IMR-90 (cell line): Measurements from ENCODE around the gene TCERG1. TPM values are rescaled to one million over a fixed set of nuclear protein-coding genes. Genes with fewer than 3 reads are reported as not detected.

ENCODE experiments used
- ATAC-seq: fragments of 200-7000 bp; cut with Tn5 transposase; 2 replicates; pipeline ENCODE4 v1.9.1; 2020; ENCODE audit warnings: low read depth, mild to moderate bottlenecking, moderate library complexity
- BruUV-seq: library from RNA; stranded (reverse); fragments of 400-500 nt; replicated peaks from 2 replicates; lab custom pipeline; 2021; lab: Mats Ljungman, UMichigan
- CTCF ChIA-PET: fragments of 300-600 bp; formaldehyde crosslinking; extraction: SDS; loops from one replicate; lab custom pipeline; 2021; ENCODE audit warnings: antibody characterized with exemption; lab: Yijun Ruan, JAX
- POLR2A ChIA-PET: fragments of 300-600 bp; sonication (Branson Sonifier 250); formaldehyde crosslinking; loops from one replicate; lab custom pipeline; 2022; ENCODE audit warnings: antibody characterized with exemption; ENCODE audit not compliant: unreplicated experiment; lab: Charles Lee
- DNase-seq: peaks from one replicate; pipeline ENCODE4 v3.0.0; 2013
- H2AFZ ChIP-seq: replicated peaks from 2 replicates; pipeline ENCODE3; 2013; ENCODE audit warnings: low read length, mild to moderate bottlenecking; ENCODE audit not compliant: poor library complexity
- H2AK5ac ChIP-seq: 2 replicates; pipeline ENCODE4 v1.6.1; 2013; ENCODE audit warnings: low read depth, low read length, inconsistent platforms
- H2AK9ac ChIP-seq: replicated peaks from 2 replicates; pipeline ENCODE3; 2013; ENCODE audit warnings: mild to moderate bottlenecking, low read depth, low read length, moderate library complexity; ENCODE audit not compliant: poor library complexity
- H2BK120ac ChIP-seq: 2 replicates; pipeline ENCODE4 v1.6.1; 2013; ENCODE audit warnings: low read depth, low read length, inconsistent platforms
- H2BK15ac ChIP-seq: 3 replicates; pipeline ENCODE4 v1.6.1; 2013; ENCODE audit warnings: low read depth, low read length, inconsistent platforms
- H2BK20ac ChIP-seq: 2 replicates; pipeline ENCODE4 v1.6.1; 2013; ENCODE audit warnings: low read depth, mild to moderate bottlenecking, inconsistent platforms, low read length, moderate library complexity
- H2BK5ac ChIP-seq: 2 replicates; pipeline ENCODE4 v1.6.1; 2013; ENCODE audit warnings: mild to moderate bottlenecking, low read depth, low read length, inconsistent platforms; ENCODE audit not compliant: poor library complexity, severe bottlenecking
- H3K14ac ChIP-seq: replicated peaks from 2 replicates; pipeline ENCODE4 v1.6.1; 2013; ENCODE audit warnings: low read depth, low read length, inconsistent platforms
- H3K18ac ChIP-seq: 2 replicates; pipeline ENCODE4 v1.6.1; 2013; ENCODE audit warnings: low read depth, low read length, control low read depth
- H3K23ac ChIP-seq: 2 replicates; pipeline ENCODE4 v1.6.1; 2013; ENCODE audit warnings: low read depth, low read length, inconsistent platforms
- H3K27ac ChIP-seq: 2 replicates; pipeline ENCODE4 v1.5.1; 2013; ENCODE audit warnings: mild to moderate bottlenecking, control low read depth, low read length; ENCODE audit not compliant: insufficient read depth
- H3K27me3 ChIP-seq: 2 replicates; pipeline ENCODE4 v1.6.1; 2013; ENCODE audit warnings: low read length; ENCODE audit not compliant: control insufficient read depth, insufficient read depth
- H3K36me3 ChIP-seq: 2 replicates; pipeline ENCODE4 v1.6.1; 2013; ENCODE audit warnings: low read length, mixed read lengths; ENCODE audit not compliant: control insufficient read depth, insufficient read depth
- H3K4ac ChIP-seq: 2 replicates; pipeline ENCODE4 v1.6.1; 2013; ENCODE audit warnings: low read depth, low read length, inconsistent platforms
- H3K4me1 ChIP-seq: 2 replicates; pipeline ENCODE4 v1.6.1; 2013; ENCODE audit warnings: low read length, mixed read lengths; ENCODE audit not compliant: control insufficient read depth, insufficient read depth
- H3K4me2 ChIP-seq: 2 replicates; pipeline ENCODE4 v1.6.1; 2013; ENCODE audit warnings: low read depth, mild to moderate bottlenecking, control low read depth, low read length, moderate library complexity
- H3K4me3 ChIP-seq: 2 replicates; pipeline ENCODE4 v1.5.1; 2013; ENCODE audit warnings: low read depth, mild to moderate bottlenecking, control low read depth, low read length, moderate library complexity; ENCODE audit not compliant: insufficient read depth
- H3K56ac ChIP-seq: 2 replicates; pipeline ENCODE4 v1.6.1; 2013; ENCODE audit warnings: low read length, inconsistent platforms; ENCODE audit not compliant: insufficient read depth; ENCODE audit errors: extremely low read depth
- H3K79me1 ChIP-seq, 2 experiments: 2 replicates each; pipeline ENCODE4 v1.6.1; 2013; ENCODE audit warnings: low read length in 2 of 2, inconsistent platforms in 1 of 2, low read depth in 1 of 2
- H3K9ac ChIP-seq: 2 replicates; pipeline ENCODE4 v1.6.1; 2013; ENCODE audit warnings: low read depth, low read length, control low read depth
- H3K9me1 ChIP-seq: 2 replicates; pipeline ENCODE4 v1.6.1; 2013; ENCODE audit warnings: low read length, inconsistent platforms; ENCODE audit not compliant: insufficient read depth
- H3K9me3 ChIP-seq: 2 replicates; pipeline ENCODE4 v1.6.1; 2013; ENCODE audit warnings: low read length; ENCODE audit not compliant: control insufficient read depth, insufficient read depth
- H4K20me1 ChIP-seq: 2 replicates; pipeline ENCODE4 v1.6.1; 2013; ENCODE audit warnings: low read length, inconsistent platforms; ENCODE audit not compliant: insufficient read depth
- H4K5ac ChIP-seq: 2 replicates; pipeline ENCODE4 v1.6.1; 2013; ENCODE audit warnings: mild to moderate bottlenecking, low read depth, low read length, control low read depth
- H4K8ac ChIP-seq, 2 experiments: 2 replicates each; pipeline ENCODE4 v1.6.1; 2013; ENCODE audit warnings: low read depth in 2 of 2, low read length in 2 of 2, control low read depth in 1 of 2, inconsistent platforms in 1 of 2
- H4K91ac ChIP-seq: 2 replicates; pipeline ENCODE4 v1.6.1; 2013; ENCODE audit warnings: low read depth, low read length, inconsistent platforms; ENCODE audit not compliant: insufficient read depth
- BHLHE40 ChIP-seq: fragments of 150-350 bp; IDR thresholded peaks from 2 replicates; pipeline ENCODE4 v1.6.1; 2016; ENCODE audit warnings: mild to moderate bottlenecking, low read depth, low read length
- CEBPB ChIP-seq: IDR thresholded peaks from 2 replicates; pipeline ENCODE4 v1.6.1; 2012; ENCODE audit warnings: low read depth, low read length, improper control_type of control experiment
- CHD1 ChIP-seq: IDR thresholded peaks from 2 replicates; pipeline ENCODE4 v1.6.1; 2012; ENCODE audit warnings: low read depth, low read length, improper control_type of control experiment
- CTCF ChIP-seq: conservative IDR thresholded peaks from 2 replicates; pipeline ENCODE4 v1.5.1; 2012; ENCODE audit warnings: mild to moderate bottlenecking, low read depth, low read length, improper control_type of control experiment
- ELK1 ChIP-seq: fragments of 150-350 bp; IDR thresholded peaks from 2 replicates; pipeline ENCODE4 v1.6.1; 2016; ENCODE audit warnings: low read depth, mild to moderate bottlenecking, low read length, moderate library complexity, borderline replicate concordance
- FOS ChIP-seq: fragments of 150-350 bp; IDR thresholded peaks from 2 replicates; pipeline ENCODE4 v1.6.1; 2016; ENCODE audit warnings: low read depth, low read length
- MAFK ChIP-seq: IDR thresholded peaks from 2 replicates; pipeline ENCODE4 v1.6.1; 2012; ENCODE audit warnings: low read depth, low read length, improper control_type of control experiment
- MAZ ChIP-seq: IDR thresholded peaks from 2 replicates; pipeline ENCODE4 v1.6.1; 2012; ENCODE audit warnings: low read depth, mild to moderate bottlenecking, low read length, improper control_type of control experiment, moderate library complexity, borderline replicate concordance
- NFE2L2 ChIP-seq: fragments of 150-350 bp; IDR thresholded peaks from 2 replicates; pipeline ENCODE4 v1.6.1; 2016; ENCODE audit warnings: low read depth, mild to moderate bottlenecking, low read length
- RAD21 ChIP-seq: IDR thresholded peaks from 2 replicates; pipeline ENCODE4 v1.6.1; 2012; ENCODE audit warnings: low read length, improper control_type of control experiment
- RCOR1 ChIP-seq: IDR thresholded peaks from 2 replicates; pipeline ENCODE4 v1.6.1; 2012; ENCODE audit warnings: mild to moderate bottlenecking, low read length, improper control_type of control experiment; ENCODE audit not compliant: insufficient replicate concordance
- RFX5 ChIP-seq: IDR thresholded peaks from 2 replicates; pipeline ENCODE4 v1.8.0; 2012; ENCODE audit warnings: low read depth, mild to moderate bottlenecking, low read length, moderate library complexity
- SMC3 ChIP-seq: fragments of 150-350 bp; IDR thresholded peaks from 2 replicates; pipeline ENCODE4 v1.6.1; 2016; ENCODE audit warnings: low read depth, mild to moderate bottlenecking, antibody characterized with exemption, low read length, moderate library complexity
- WGBS, 2 experiments: methylation state at CpG; one replicate each; pipeline versions ENCODE4 v1.1.5 to v1.1.7; 2013; ENCODE audit warnings: missing lambda C conversion rate in 2 of 2; ENCODE audit not compliant: insufficient read length in 1 of 2; ENCODE audit errors: extremely low coverage in 2 of 2; 5-methylcytosine and 5-hydroxymethylcytosine counted together
- dilution Hi-C: fragments of 300-500 bp; cut with HindIII; formaldehyde crosslinking; loops from one replicate; pipeline ENCODE4 v1.14.3; 2018; ENCODE audit warnings: low sequenced_read_pairs; ENCODE audit not compliant: unreplicated experiment
- in situ Hi-C: fragments of 300-500 bp; cut with MboI; formaldehyde crosslinking; loops from 3 replicates; pipeline ENCODE4 v1.14.3; 2019; ENCODE audit warnings: low sequenced_read_pairs, inconsistent platforms, mixed read lengths
- intact Hi-C: fragments of 100-400 bp; cut with micrococcal nuclease; formaldehyde crosslinking; loops from 2 replicates; pipeline ENCODE4 v1.10.0; 2022
- polyA plus RNA-seq, 3 experiments: library from polyadenylated mRNA; depleted of rRNA; stranded (reverse); fragments of >200 nt; gene quantifications; 2 replicates each; pipeline ENCODE4 v1.2.3, GENCODE V29; 2012; ENCODE audit warnings: low replicate concordance in 1 of 3
- total RNA-seq: library from RNA; depleted of rRNA; stranded (reverse); fragments of >200 nt; gene quantifications from 2 replicates; pipeline ENCODE4 v1.2.3, GENCODE V29; 2012
- TF ChIP-seq, protein P1 (sequence below): fragments of 150-350 bp; IDR thresholded peaks from 2 replicates; pipeline ENCODE4 v1.6.1; 2017; ENCODE audit warnings: mild to moderate bottlenecking, antibody characterized with exemption, low read length, low read depth

TCERG1 gene
- total and polyA plus RNA-seq, 2 of the 4 experiments (the other 2 are of a cell fraction): 21.9 to 44.7 TPM

- Histone ChIP-seq H3K4me1 (no peaks in the 10 kb centered on the region), H3K9ac (no peak overlapping the region), H4K20me1 (no peaks in the 10 kb centered on the region), H2BK15ac (no peak overlapping the region), H3K36me3 (no peaks in the 10 kb centered on the region), H3K4me2 (no peak overlapping the region), H2BK5ac (no peak overlapping the region), H3K18ac (no peak overlapping the region), H2AFZ (no peak overlapping the region), H3K79me1 (no peaks in the 10 kb centered on the region), H4K8ac (no peak overlapping the region), H3K4ac (no peak overlapping the region), H3K9me1 (no peaks in the 10 kb centered on the region), H3K23ac (no peak overlapping the region), H2BK20ac (no peak overlapping the region), H2AK5ac (no peak overlapping the region), H3K9me3 (no peaks in the 10 kb centered on the region), H3K27me3 (peaks cover 1% of the 10 kb centered on the region), H3K27ac (no peak overlapping the region), H3K4me3 (no peak overlapping the region), H3K14ac (no peak overlapping the region), H4K91ac (no peak overlapping the region), H4K5ac (no peak overlapping the region), H2AK9ac (no peak overlapping the region), H2BK120ac (no peak overlapping the region), H3K56ac (no peak overlapping the region)
- in situ Hi-C loops: loop anchor here (25.0 kb wide), 2 partner anchors 832 to 1057 kb away; no protein-coding TSS in a partner anchor
- ATAC-seq (no peak), DNase-seq (no peak)
- dilution Hi-C loops: loop anchor here (25.0 kb wide), 1 partner anchor 432 kb away; no protein-coding TSS in a partner anchor
- ChIA-PET POLR2A (no interaction called here), CTCF (interaction anchor here (2.4 kb wide), 1 partner anchor 659 kb away, joined by 18 read pairs; no protein-coding TSS in a partner anchor)
- WGBS, 2 experiments: no CpG with 5 or more reads among the region's 2 CpGs
- intact Hi-C loops: loop anchor here (10.0 kb wide), 1 partner anchor 835 kb away; no protein-coding TSS in a partner anchor
- TF ChIP-seq MAFK: no peak
- no peak for TF ChIP-seq CTCF
- TF ChIP-seq, protein P1, sequence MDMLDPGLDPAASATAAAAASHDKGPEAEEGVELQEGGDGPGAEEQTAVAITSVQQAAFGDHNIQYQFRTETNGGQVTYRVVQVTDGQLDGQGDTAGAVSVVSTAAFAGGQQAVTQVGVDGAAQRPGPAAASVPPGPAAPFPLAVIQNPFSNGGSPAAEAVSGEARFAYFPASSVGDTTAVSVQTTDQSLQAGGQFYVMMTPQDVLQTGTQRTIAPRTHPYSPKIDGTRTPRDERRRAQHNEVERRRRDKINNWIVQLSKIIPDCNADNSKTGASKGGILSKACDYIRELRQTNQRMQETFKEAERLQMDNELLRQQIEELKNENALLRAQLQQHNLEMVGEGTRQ: no peak
- no peak for TF ChIP-seq RAD21
- TF ChIP-seq SMC3: no peak
- TF ChIP-seq CHD1: no peak
- no peak for TF ChIP-seq NFE2L2
- TF ChIP-seq RFX5: no peak
- TF ChIP-seq ELK1: no peak
- no peak for TF ChIP-seq CEBPB
- no peak for TF ChIP-seq BHLHE40
- no peak for TF ChIP-seq RCOR1
- TF ChIP-seq MAZ: no peak
- TF ChIP-seq FOS: no peak
- no TSS peak for BruUV-seq
These were observed 82.9 kb downstream of the TCERG1 start for GRCh38 chr5:146529984-146530383.
